K562 (cell line): ENCODE data around the gene TYSND1. TPM values are rescaled to one million over a fixed set of nuclear protein-coding genes. Genes with fewer than 3 reads are reported as not detected.

Experiments
- ATAC-seq: fragments of 200-7000 bp; cut with Tn5 transposase; 3 replicates; pipeline ENCODE4 v1.9.1; 2020; ENCODE audit warnings: moderate library complexity
- BruUV-seq: library from RNA; stranded (reverse); fragments of 400-500 nt; replicated peaks from 2 replicates; lab custom pipeline; 2021; lab: Mats Ljungman, UMichigan
- CTCF ChIA-PET: fragments of 300-600 bp; formaldehyde crosslinking; extraction: SDS; loops from one replicate; lab custom pipeline; 2021; ENCODE audit warnings: low intra/inter-chr PET ratio; lab: Yijun Ruan, JAX
- POLR2A ChIA-PET: fragments of 300-600, 350-650 bp; sonication (Branson Sonifier 250); formaldehyde crosslinking; extraction: SDS; loops from one replicate; lab custom pipeline; 2021; ENCODE audit warnings: antibody characterized with exemption, inconsistent platforms; lab: Yijun Ruan, JAX
- DNase-seq, 4 experiments: peaks; one replicate each; pipeline versions ENCODE4 v3.0.0 to v3.0.0-alpha.2; 2011 to 2018; ENCODE audit warnings: low spot score in 3 of 4, mixed read lengths in 3 of 4; ENCODE audit errors: extremely low read depth in 1 of 4
- FAIRE-seq: peaks from 2 replicates; lab custom pipeline; 2011; peaks lifted over from hg19 to GRCh38; lab: Jason Lieb, UNC
- H2AFZ ChIP-seq: 2 replicates; pipeline ENCODE4 v1.6.0; 2011; ENCODE audit warnings: low read depth, low read length, control low read depth, inconsistent platforms
- H3K27ac ChIP-seq: fragments of 200-600 bp; 3 replicates; pipeline ENCODE4 v1.8.0; 2011; ENCODE audit warnings: low read depth, mild to moderate bottlenecking, control low read depth, inconsistent platforms, low read length, moderate library complexity, mixed read lengths; ENCODE audit errors: extremely low read depth
- H3K27me3 ChIP-seq, 2 experiments: fragments of 300-600 bp in 1 of 2; 2 replicates in 1 of 2; 3 replicates in 1 of 2; pipeline versions ENCODE4 v1.6.0 to v1.8.0; 2011; ENCODE audit warnings: inconsistent platforms in 2 of 2, low read length in 2 of 2, mild to moderate bottlenecking in 1 of 2, mixed read lengths in 1 of 2, moderate library complexity in 1 of 2; ENCODE audit not compliant: control insufficient read depth in 2 of 2, insufficient read depth in 2 of 2
- H3K36me3 ChIP-seq: fragments of 300-600 bp; 3 replicates; pipeline ENCODE4 v1.8.0; 2011; ENCODE audit warnings: mild to moderate bottlenecking, low read length, inconsistent platforms; ENCODE audit not compliant: control insufficient read depth, insufficient read depth
- H3K4me1 ChIP-seq, 2 experiments: fragments of 200-600 bp in 1 of 2; replicated peaks in 1 of 2; 2 replicates in 1 of 2; 3 replicates in 1 of 2; pipeline versions ENCODE4 v1.5.1 to v1.8.0; 2011; ENCODE audit warnings: inconsistent platforms in 2 of 2, low read length in 2 of 2, mild to moderate bottlenecking in 1 of 2, mixed read lengths in 1 of 2, moderate library complexity in 1 of 2; ENCODE audit not compliant: control insufficient read depth in 2 of 2, insufficient read depth in 2 of 2
- H3K4me2 ChIP-seq: 2 replicates; pipeline ENCODE4 v1.6.1; 2011; ENCODE audit warnings: low read length, control low read depth, inconsistent platforms, mixed read lengths; ENCODE audit not compliant: insufficient read depth
- H3K4me3 ChIP-seq: fragments of 200-600 bp; sonication (generic), shearing (Covaris generic); 2 replicates; pipeline ENCODE4 v1.5.1; 2016; ENCODE audit warnings: control low read depth, inconsistent platforms
- H3K79me2 ChIP-seq: fragments of 200-600 bp; 3 replicates; pipeline ENCODE4 v1.8.0; 2011; ENCODE audit warnings: low read length, inconsistent platforms; ENCODE audit not compliant: control insufficient read depth, insufficient read depth
- H3K9ac ChIP-seq, 2 experiments: 2 replicates each; pipeline versions ENCODE4 v1.6.0 to v1.6.1; 2011; ENCODE audit warnings: low read depth in 2 of 2, low read length in 2 of 2, control low read depth in 1 of 2, inconsistent platforms in 1 of 2, mild to moderate bottlenecking in 1 of 2, mixed read lengths in 1 of 2; ENCODE audit not compliant: insufficient read depth in 1 of 2
- H3K9me1 ChIP-seq: one replicate; pipeline ENCODE4 v1.6.0; 2011; ENCODE audit warnings: inconsistent platforms, mild to moderate bottlenecking, low read length, moderate library complexity; ENCODE audit not compliant: control insufficient read depth, insufficient read depth
- H3K9me3 ChIP-seq: replicated peaks from 2 replicates; pipeline ENCODE4 v1.5.1; 2011; ENCODE audit warnings: low read depth, low read length, inconsistent platforms; ENCODE audit not compliant: control insufficient read depth, insufficient read depth
- H4K20me1 ChIP-seq: replicated peaks from 2 replicates; pipeline ENCODE4 v1.6.1; 2011; ENCODE audit warnings: low read length, inconsistent platforms, mixed read lengths; ENCODE audit not compliant: control insufficient read depth, insufficient read depth
- CREB5 ChIP-seq: fragments of 250-450 bp; sonication (Bioruptor Pico); IDR thresholded peaks from 2 replicates; pipeline ENCODE4 v1.5.0; 2020; ENCODE audit warnings: mild to moderate bottlenecking
- EZH2 ChIP-seq: IDR thresholded peaks from 2 replicates; pipeline ENCODE4 v1.6.1; 2012; ENCODE audit warnings: low read depth, mild to moderate bottlenecking, inconsistent platforms, low read length, borderline replicate concordance
- ZBTB1 ChIP-seq: sonication (generic); formaldehyde crosslinking; IDR thresholded peaks from 2 replicates; pipeline ENCODE4 v1.8.1; 2023; ENCODE audit warnings: missing genetic modification reagents, low read depth, mild to moderate bottlenecking, borderline replicate concordance
- ZNF699 ChIP-seq: fragments of 250-450 bp; sonication (Bioruptor Pico); IDR thresholded peaks from 2 replicates; pipeline ENCODE4 v1.8.0; 2021; ENCODE audit warnings: mild to moderate bottlenecking, moderate library complexity; ENCODE audit not compliant: insufficient replicate concordance
- ZNF766 ChIP-seq: fragments of 200-800 bp; sonication (Bioruptor generic); conservative IDR thresholded peaks from 2 replicates; pipeline ENCODE4 v1.6.1; 2016; ENCODE audit warnings: missing genetic modification characterization, missing compliant biosample characterization
- WGBS: fragments of 100-300 bp; shearing (Covaris generic); methylation state at CpG from one replicate; pipeline ENCODE4 v1.1.6; 2016; ENCODE audit warnings: low coverage, mixed read lengths; ENCODE audit not compliant: insufficient coverage; ENCODE audit errors: missing lambda C conversion rate; 5-methylcytosine and 5-hydroxymethylcytosine counted together
- in situ Hi-C: fragments of 300-500 bp; cut with MboI; formaldehyde crosslinking; loops from 4 replicates; pipeline ENCODE4 v1.15.0; 2018; ENCODE audit warnings: inconsistent platforms, mixed read lengths
- intact Hi-C: fragments of 100-400 bp; cut with micrococcal nuclease; formaldehyde crosslinking; loops from 2 replicates; pipeline ENCODE4 v1.14.2; 2022
- polyA plus RNA-seq, 8 experiments: library from polyadenylated mRNA; depleted of rRNA in 4 of 8; stranded (reverse) in 5 of 8; unstranded in 3 of 8; fragments of >200 nt; fragmentation: Nextera tagmentation in 2 of 8; fragmentation: Illumina TruSeq in 1 of 8; extraction: Ambion mirVana in 2 of 8; extraction: Trizol in 1 of 8; gene quantifications; 2 replicates each; pipeline versions ENCODE4 v1.2.1 to v1.2.3, GENCODE V29; 2011 to 2014; ENCODE audit warnings: inconsistent platforms in 1 of 8, missing spikeins in 1 of 8
- total RNA-seq, 7 experiments: library from RNA; depleted of rRNA in 6 of 7; stranded (reverse); fragments of >200 nt in 6 of 7; fragmentation: Illumina TruSeq in 2 of 7; extraction: Trizol in 2 of 7; gene quantifications; 2 replicates each; pipeline versions ENCODE4 v1.2.1 to v1.2.3, GENCODE V29; 2011 to 2021; ENCODE audit warnings: low replicate concordance in 1 of 7
- TF ChIP-seq, protein P1 (sequence below), 2 experiments: IDR thresholded peaks; 2 replicates each; pipeline ENCODE4 v1.6.1; 2012; ENCODE audit warnings: improper control_type of control experiment in 2 of 2, low read depth in 2 of 2, low read length in 2 of 2, borderline replicate concordance in 1 of 2

The TYSND1 gene
- total and polyA plus RNA-seq, 9 of the 15 experiments (the other 6 are each of a cell fraction or from before 2014, with no cell fraction given): 0.60 to 2.0 (median 1.3) TPM

DNA sequence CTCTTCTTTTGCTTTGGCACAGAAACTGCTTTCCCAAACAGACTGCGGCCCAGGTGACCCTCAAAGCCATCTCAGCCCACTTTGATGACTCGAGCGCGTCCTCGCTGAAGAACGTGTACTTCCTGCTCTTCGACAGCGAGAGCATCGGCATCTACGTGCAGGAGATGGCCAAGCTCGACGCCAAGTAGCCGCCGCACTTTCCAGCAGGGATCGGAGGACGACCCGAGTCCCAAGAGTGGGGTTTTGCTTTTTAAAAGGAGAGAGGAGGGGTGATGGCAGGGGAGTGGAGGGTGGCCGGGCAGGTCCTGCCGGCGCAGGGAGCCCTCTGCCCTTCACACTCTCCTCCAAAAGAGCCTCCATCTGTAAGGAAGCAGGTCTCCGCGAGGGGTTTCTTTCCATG, 35.0 kb downstream of the TYSND1 start:
- H3K36me3 ChIP-seq: peaks cover 15% of the 10 kb centered on the region; the same call in 2 of the 3 replicates
- BruUV-seq: no TSS peak

More for the DNA sequence above, 35.0 kb downstream of the TYSND1 start:
- FAIRE-seq (no peak), ATAC-seq (no peak), DNase-seq (no peak)
- Histone ChIP-seq H3K27me3 (peaks cover 10 to 19% of the 10 kb centered on the region in 2 experiments; a peak in 2 of 5 replicates), H3K27ac (no peak overlapping the region), H3K4me2 (no peak overlapping the region), H3K4me3 (no peak overlapping the region), H3K79me2 (no peaks in the 10 kb centered on the region), H3K9ac (no peak overlapping the region), H3K9me1 (peaks cover 2% of the 10 kb centered on the region), H3K9me3 (no peaks in the 10 kb centered on the region), H3K4me1 (peaks cover 0 to 7% of the 10 kb centered on the region in 2 experiments; a peak in 1 of 5 replicates), H2AFZ (no peak overlapping the region), H4K20me1 (peaks cover 8% of the 10 kb centered on the region)
- ChIA-PET POLR2A (no interaction called here), CTCF (no interaction called here)
- 67% methylated on average over 22 of the region's 22 CpGs for WGBS
- TF ChIP-seq ZBTB1 (CRISPR knock-in tag): no peak
- TF ChIP-seq, protein P1, sequence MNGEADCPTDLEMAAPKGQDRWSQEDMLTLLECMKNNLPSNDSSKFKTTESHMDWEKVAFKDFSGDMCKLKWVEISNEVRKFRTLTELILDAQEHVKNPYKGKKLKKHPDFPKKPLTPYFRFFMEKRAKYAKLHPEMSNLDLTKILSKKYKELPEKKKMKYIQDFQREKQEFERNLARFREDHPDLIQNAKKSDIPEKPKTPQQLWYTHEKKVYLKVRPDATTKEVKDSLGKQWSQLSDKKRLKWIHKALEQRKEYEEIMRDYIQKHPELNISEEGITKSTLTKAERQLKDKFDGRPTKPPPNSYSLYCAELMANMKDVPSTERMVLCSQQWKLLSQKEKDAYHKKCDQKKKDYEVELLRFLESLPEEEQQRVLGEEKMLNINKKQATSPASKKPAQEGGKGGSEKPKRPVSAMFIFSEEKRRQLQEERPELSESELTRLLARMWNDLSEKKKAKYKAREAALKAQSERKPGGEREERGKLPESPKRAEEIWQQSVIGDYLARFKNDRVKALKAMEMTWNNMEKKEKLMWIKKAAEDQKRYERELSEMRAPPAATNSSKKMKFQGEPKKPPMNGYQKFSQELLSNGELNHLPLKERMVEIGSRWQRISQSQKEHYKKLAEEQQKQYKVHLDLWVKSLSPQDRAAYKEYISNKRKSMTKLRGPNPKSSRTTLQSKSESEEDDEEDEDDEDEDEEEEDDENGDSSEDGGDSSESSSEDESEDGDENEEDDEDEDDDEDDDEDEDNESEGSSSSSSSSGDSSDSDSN (IDR thresholded peaks at IDR 0.05; ENCODE audit: borderline replicate concordance in 1 of 2, low read depth in 2 of 2, low read length in 2 of 2): no peak
- no peak for TF ChIP-seq CREB5 (CRISPR knock-in tag)
- TF ChIP-seq ZNF766 (CRISPR knock-in tag): no peak
- TF ChIP-seq EZH2: no peak
- TF ChIP-seq ZNF699 (CRISPR knock-in tag): no peak
- intact Hi-C loops: no loop called here
- in situ Hi-C loops: no loop called here
